ENCODE measurements around the gene CELF2. TPM values are rescaled to one million over a fixed set of nuclear protein-coding genes. Genes with fewer than 3 reads are reported as not detected.

Gene CELF2
- total and polyA plus RNA-seq, 9 of the 15 experiments (the other 6 are each of a cell fraction or from before 2014, with no cell fraction given), result 4.0 to 20.3 (median 11.1) TPM

GRCh38 chr10:11057018-11057417 is 39.3 kb downstream of the CELF2 start (continued):
- no peak for TF ChIP-seq NKRF (IDR thresholded peaks at IDR 0.05; ENCODE audit: borderline replicate concordance)

- in situ Hi-C loops (cut with MboI), result no loop called here
- intact Hi-C loops (cut with micrococcal nuclease), result no loop called here
- H3K79me2 ChIP-seq (ENCODE audit: control insufficient read depth, insufficient read depth, low read length), result no peaks in the 10 kb centered on the region
- ChIA-PET POLR2A (interaction anchor here (0.5 kb wide), 1 partner anchor 772 kb away, joined by 4 read pairs; no protein-coding TSS in a partner anchor), CTCF (ENCODE audit: low intra/inter-chr PET ratio) (no interaction called here)
- TF ChIP-seq GTF2B (IDR thresholded peaks at IDR 0.05; ENCODE audit: extremely low read depth, insufficient read length) (no peak), TRIM24 (IDR thresholded peaks at IDR 0.05) (no peak)
- no peak overlapping the region for H2AFZ ChIP-seq (ENCODE audit: low read depth, low read length)
- no peak overlapping the region for H3K9ac ChIP-seq (ENCODE audit: insufficient read depth in 1 of 2, low read depth in 2 of 2, low read length in 2 of 2)
- no peak overlapping the region for H3K27ac ChIP-seq (ENCODE audit: extremely low read depth, low read depth, low read length)
- no peaks in the 10 kb centered on the region for H3K9me1 ChIP-seq (ENCODE audit: control insufficient read depth, insufficient read depth, low read length)
- H3K9me3 ChIP-seq (replicated peaks; ENCODE audit: control insufficient read depth, insufficient read depth, low read depth, low read length), result no peaks in the 10 kb centered on the region
- no TSS peak for BruUV-seq (replicated peaks)
- H3K4me3 ChIP-seq, result no peak overlapping the region
- no peaks in the 10 kb centered on the region for H3K4me1 ChIP-seq (replicated peaks in 1 of 2; ENCODE audit: control insufficient read depth in 2 of 2, insufficient read depth in 2 of 2, low read length in 2 of 2)
- 3% methylated on average over 6 of the region's 6 CpGs for WGBS (ENCODE audit: insufficient coverage, low coverage, missing lambda C conversion rate)
- H3K4me2 ChIP-seq (ENCODE audit: insufficient read depth, low read length), result no peak overlapping the region
- H3K27me3 ChIP-seq (ENCODE audit: control insufficient read depth in 2 of 2, insufficient read depth in 2 of 2, low read length in 2 of 2), result peaks cover 4 to 5% of the 10 kb centered on the region in 2 experiments; a peak in 3 of 5 replicates
- DNase-seq (ENCODE audit: extremely low read depth in 1 of 4, low spot score in 3 of 4) (no peak), FAIRE-seq (no peak), ATAC-seq (no peak)
- H4K20me1 ChIP-seq (replicated peaks; ENCODE audit: control insufficient read depth, insufficient read depth, low read length), result no peaks in the 10 kb centered on the region
- H3K36me3 ChIP-seq (ENCODE audit: control insufficient read depth, insufficient read depth, low read length), result no peaks in the 10 kb centered on the region
Observed at GRCh38 chr10:11057448-11057847, 39.8 kb downstream of the CELF2 start.

Measured in K562 (cell line).